Uterus (tissue), 2 donors: ENCODE data around the gene CCDC157.

Experiments
- CTCF ChIP-seq, 4 experiments: fragments of 200-600 bp in 2 of 4; fragments of 450-650 bp in 2 of 4; sonication (generic) in 2 of 4; IDR thresholded peaks; one replicate each; pipeline ENCODE4 v1.5.1; 2016 to 2019; ENCODE audit warnings: antibody characterized with exemption in 4 of 4, mild to moderate bottlenecking in 2 of 4, moderate library complexity in 1 of 4
- POLR2A ChIP-seq, 2 donors: fragments of 450-650 bp; IDR thresholded peaks; one replicate each; pipeline ENCODE4 v1.6.1; 2016; ENCODE audit warnings: antibody characterized with exemption in 2 of 2, mild to moderate bottlenecking in 1 of 2, moderate library complexity in 1 of 2

- TF ChIP-seq CTCF (IDR thresholded peaks at IDR 0.05) (no peak), POLR2A (IDR thresholded peaks at IDR 0.05) (no peak)
These were observed 48.9 kb downstream of the CCDC157 start for GRCh38 chr22:30405731-30406130.
